H1 (cell line): ENCODE measurements around the gene KCTD8. TPM values are rescaled to one million over a fixed set of nuclear protein-coding genes. Genes with fewer than 3 reads are reported as not detected.

Experiments used
- CHD2 ChIP-seq: IDR thresholded peaks from 2 replicates; pipeline ENCODE4 v1.6.1; 2012; ENCODE audit warnings: low read length, improper control_type of control experiment
- CHD7 ChIP-seq: fragments of 300-600 bp; sonication (generic); IDR thresholded peaks from 2 replicates; pipeline ENCODE4 v1.7.1; 2012; ENCODE audit warnings: low read length, moderate library complexity, mild to moderate bottlenecking, inconsistent platforms; ENCODE audit not compliant: insufficient replicate concordance
- E2F6 ChIP-seq: IDR thresholded peaks from 2 replicates; pipeline ENCODE4 v1.6.1; 2012; ENCODE audit warnings: inconsistent platforms
- RNF2 ChIP-seq: fragments of 200-900, 300-1000 bp; sonication (generic); IDR thresholded peaks from 2 replicates; pipeline ENCODE4 v1.7.1; 2016; ENCODE audit warnings: borderline replicate concordance, low read depth, mild to moderate bottlenecking, antibody characterized with exemption, low read length; ENCODE audit not compliant: poor library complexity, severe bottlenecking; ENCODE audit errors: missing control alignments
- polyA plus RNA-seq, 7 experiments: library from polyadenylated mRNA; depleted of rRNA in 3 of 7; stranded (reverse) in 5 of 7; unstranded in 2 of 7; fragments of >200 nt in 5 of 7; fragments of 200-250 nt in 2 of 7; gene quantifications; 1 replicate in 5 of 7; 2 replicates in 1 of 7; 4 replicates in 1 of 7; pipeline versions ENCODE4 v1.2.1 to v1.2.3, GENCODE V29; 2011 to 2013; ENCODE audit warnings: missing spikeins in 2 of 7, mixed read lengths in 2 of 7
- total RNA-seq: library from RNA; stranded (reverse); fragmentation: NEBNext Ultra II Directional; extraction: Animal tissue kit (Norgen Biotek cat#: 25700); gene quantifications from 2 replicates; pipeline ENCODE4 v1.2.1, GENCODE V29; 2021
- TF ChIP-seq, protein P1 (sequence below), 3 experiments: IDR thresholded peaks; 1 replicate in 2 of 3; 2 replicates in 1 of 3; pipeline versions ENCODE4 v1.5.1 to v1.6.1; 2011; ENCODE audit warnings: low read length in 3 of 3, mild to moderate bottlenecking in 3 of 3, inconsistent platforms in 2 of 3, low read depth in 1 of 3, moderate library complexity in 1 of 3; ENCODE audit not compliant: insufficient read depth in 1 of 3; ENCODE audit errors: control extremely low read depth in 1 of 3

Gene KCTD8
- total and polyA plus RNA-seq, 2 of the 8 experiments (the other 6 are each of a cell fraction or from before 2014, with no cell fraction given), result 2.9 to 3.7 TPM

DNA sequence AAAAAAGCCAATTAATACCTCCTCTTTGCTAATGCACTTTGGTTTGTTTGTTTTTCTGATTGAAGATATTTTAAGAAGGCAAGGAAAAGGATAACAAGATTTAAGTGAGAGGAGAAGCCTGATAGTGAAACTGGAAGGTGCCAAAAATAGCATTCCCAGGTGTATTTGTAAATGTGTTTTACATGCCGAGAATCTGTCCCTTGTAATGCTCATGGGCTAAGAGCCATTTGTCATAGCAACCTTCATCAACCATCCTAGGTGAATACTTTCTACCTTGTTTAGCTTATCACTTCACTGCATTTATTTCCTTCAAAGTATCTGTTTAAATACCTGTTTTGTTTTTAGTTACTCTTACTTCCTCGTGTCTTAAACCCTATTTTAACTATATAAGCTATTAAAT is 127.8 kb downstream of the KCTD8 start (continued):
- TF ChIP-seq, protein P1, sequence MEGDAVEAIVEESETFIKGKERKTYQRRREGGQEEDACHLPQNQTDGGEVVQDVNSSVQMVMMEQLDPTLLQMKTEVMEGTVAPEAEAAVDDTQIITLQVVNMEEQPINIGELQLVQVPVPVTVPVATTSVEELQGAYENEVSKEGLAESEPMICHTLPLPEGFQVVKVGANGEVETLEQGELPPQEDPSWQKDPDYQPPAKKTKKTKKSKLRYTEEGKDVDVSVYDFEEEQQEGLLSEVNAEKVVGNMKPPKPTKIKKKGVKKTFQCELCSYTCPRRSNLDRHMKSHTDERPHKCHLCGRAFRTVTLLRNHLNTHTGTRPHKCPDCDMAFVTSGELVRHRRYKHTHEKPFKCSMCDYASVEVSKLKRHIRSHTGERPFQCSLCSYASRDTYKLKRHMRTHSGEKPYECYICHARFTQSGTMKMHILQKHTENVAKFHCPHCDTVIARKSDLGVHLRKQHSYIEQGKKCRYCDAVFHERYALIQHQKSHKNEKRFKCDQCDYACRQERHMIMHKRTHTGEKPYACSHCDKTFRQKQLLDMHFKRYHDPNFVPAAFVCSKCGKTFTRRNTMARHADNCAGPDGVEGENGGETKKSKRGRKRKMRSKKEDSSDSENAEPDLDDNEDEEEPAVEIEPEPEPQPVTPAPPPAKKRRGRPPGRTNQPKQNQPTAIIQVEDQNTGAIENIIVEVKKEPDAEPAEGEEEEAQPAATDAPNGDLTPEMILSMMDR (IDR thresholded peaks at IDR 0.05; ENCODE audit: control extremely low read depth in 1 of 3, insufficient read depth in 1 of 3, low read depth in 1 of 3, low read length in 3 of 3), result no peak
- TF ChIP-seq CHD7, result no peak
- TF ChIP-seq CHD2, result no peak
- TF ChIP-seq E2F6, result no peak
- no peak for TF ChIP-seq RNF2
- TF ChIP-seq, all 59 proteins: peak for 0
